GM19324 (cell line): ENCODE results near the gene IGFL2.
"Not testable (repeated sequence)": the region's sequence is repeated elsewhere in the genome, so short reads cannot be mapped to it uniquely, and the experiment has no call there.

Source experiments
- ATAC-seq: cut with Tn5 transposase; IDR thresholded peaks from one replicate; pipeline ENCODE4 v1.9.1; 2021; ENCODE audit warnings: mild to moderate bottlenecking, moderate library complexity; ENCODE audit not compliant: unreplicated experiment, low FRiP score

IGFL2 gene

GRCh38 chr19:46137915-46138473 is 10.0 kb upstream of the IGFL2 start:
- no peak for ATAC-seq

- no peak for ATAC-seq
Observed at GRCh38 chr19:46141421-46141820, 6.6 kb upstream of the IGFL2 start.

- no peak for ATAC-seq
Observed at GRCh38 chr19:46142294-46142693, 5.7 kb upstream of the IGFL2 start.

- no peak for ATAC-seq
Observed at GRCh38 chr19:46144756-46145155, 3.3 kb upstream of the IGFL2 start.

- no peak for ATAC-seq
Observed at GRCh38 chr19:46147166-46147740, 785 bp upstream of the IGFL2 start.

- no peak for ATAC-seq
Observed at GRCh38 chr19:46150606-46151005, 2.6 kb downstream of the IGFL2 start.

GRCh38 chr19:46155237-46155636 is 7.2 kb downstream of the IGFL2 start:
- no peak for ATAC-seq

GRCh38 chr19:46159418-46160232 is 11.6 kb downstream of the IGFL2 start:
- no peak for ATAC-seq

- no peak for ATAC-seq
Observed at GRCh38 chr19:46160233-46160775, 12.3 kb downstream of the IGFL2 start.

- not testable (repeated sequence) for ATAC-seq
Observed at GRCh38 chr19:46161642-46162257, 13.7 kb downstream of the IGFL2 start.

- ATAC-seq, result no peak
Observed at GRCh38 chr19:46162731-46163130, 14.7 kb downstream of the IGFL2 start.

- no peak for ATAC-seq
Observed at GRCh38 chr19:46173886-46174480, 25.9 kb downstream of the IGFL2 start.

GRCh38 chr19:46176116-46176860 is 28.2 kb downstream of the IGFL2 start:
- no peak for ATAC-seq

- ATAC-seq, result no peak
Observed at GRCh38 chr19:46179076-46179759, 31.2 kb downstream of the IGFL2 start.

- ATAC-seq, result no peak
Observed at GRCh38 chr19:46180701-46181387, 32.8 kb downstream of the IGFL2 start.

- no peak for ATAC-seq
Observed at GRCh38 chr19:46181388-46181779, 33.3 kb downstream of the IGFL2 start.

GRCh38 chr19:46182476-46182875 is 34.4 kb downstream of the IGFL2 start:
- no peak for ATAC-seq

GRCh38 chr19:46184775-46185710 is 37.0 kb downstream of the IGFL2 start:
- not testable (repeated sequence) for ATAC-seq
